T-cell (primary cell): ENCODE measurements around the gene FHOD3. TPM values are rescaled to one million over a fixed set of nuclear protein-coding genes. Genes with fewer than 3 reads are reported as not detected.

Source experiments
- ATAC-seq, 4 experiments: fragments of 200-7000 bp in 3 of 4; fragments of 150-1000 bp in 1 of 4; cut with Tn5 transposase; replicated peaks in 1 of 4; 1 replicate in 3 of 4; 2 replicates in 1 of 4; pipeline ENCODE4 v1.10.0; 2021; ENCODE audit warnings: moderate library complexity in 3 of 4, mild to moderate bottlenecking in 2 of 4, moderate number of reproducible peaks in 1 of 4
- CTCF ChIA-PET, 2 donors: fragments of 300-600 bp; sonication (Branson Sonifier 250); formaldehyde crosslinking; loops; one replicate each; lab custom pipeline; 2022; ENCODE audit warnings: antibody characterized with exemption in 2 of 2; lab: Charles Lee
- POLR2A ChIA-PET, 2 donors: fragments of 300-600 bp; sonication (Branson Sonifier 250); formaldehyde crosslinking; loops; one replicate each; lab custom pipeline; 2022; ENCODE audit warnings: antibody characterized with exemption in 2 of 2; lab: Charles Lee
- DNase-seq, 35 experiments: peaks; one replicate each; pipeline versions ENCODE4 v3.0.0 to v3.0.0-alpha.2; 2013 to 2023
- H3K27ac ChIP-seq: one replicate; pipeline ENCODE4 v1.5.1; 2013; ENCODE audit warnings: low read length
- H3K27me3 ChIP-seq, 2 experiments: replicated peaks in 1 of 2; 1 replicate in 1 of 2; 2 replicates in 1 of 2; pipeline versions ENCODE4 v1.6.1 to v1.7.0; 2013; ENCODE audit warnings: low read length in 1 of 2, mixed read lengths in 1 of 2; ENCODE audit not compliant: control insufficient read depth in 2 of 2, insufficient read depth in 2 of 2; ENCODE audit errors: extremely low read depth in 1 of 2
- H3K36me3 ChIP-seq, 2 donors: 1 replicate in 1 of 2; 2 replicates in 1 of 2; pipeline versions ENCODE4 v1.6.1 to v1.7.0; 2013; ENCODE audit warnings: low read length in 1 of 2; ENCODE audit not compliant: control insufficient read depth in 2 of 2, insufficient read depth in 1 of 2; ENCODE audit errors: extremely low read depth in 1 of 2
- H3K4me1 ChIP-seq, 2 experiments: 1 replicate in 1 of 2; 2 replicates in 1 of 2; pipeline versions ENCODE4 v1.6.1 to v1.7.0; 2013; ENCODE audit warnings: low read length in 2 of 2, mixed read lengths in 1 of 2; ENCODE audit not compliant: insufficient read depth in 2 of 2, control insufficient read depth in 1 of 2; ENCODE audit errors: extremely low read depth in 1 of 2
- H3K4me3 ChIP-seq, 2 donors: 1 replicate in 1 of 2; 2 replicates in 1 of 2; pipeline versions ENCODE4 v1.5.1 to v1.7.0; 2013; ENCODE audit warnings: mild to moderate bottlenecking in 2 of 2, low read length in 1 of 2, moderate library complexity in 1 of 2; ENCODE audit not compliant: control insufficient read depth in 1 of 2; ENCODE audit errors: extremely low read depth in 1 of 2
- H3K9me3 ChIP-seq: 2 replicates; pipeline ENCODE4 v1.7.0; 2013
- H3K27ac Mint-ChIP-seq, 2 donors: one replicate each; pipeline ENCODE4 v1.8.0; 2020 to 2021; ENCODE audit warnings: mild to moderate bottlenecking in 2 of 2, mixed read lengths in 2 of 2
- H3K27me3 Mint-ChIP-seq, 2 donors: one replicate each; pipeline ENCODE4 v1.8.0; 2021 to 2022; ENCODE audit warnings: mixed read lengths in 2 of 2
- H3K36me3 Mint-ChIP-seq: one replicate; pipeline ENCODE4 v1.8.0; 2021; ENCODE audit warnings: mixed read lengths
- H3K4me1 Mint-ChIP-seq, 3 donors: one replicate each; pipeline ENCODE4 v1.8.0; 2020 to 2022; ENCODE audit warnings: mixed read lengths in 3 of 3, mild to moderate bottlenecking in 1 of 3
- H3K4me3 Mint-ChIP-seq, 3 donors: one replicate each; pipeline ENCODE4 v1.8.0; 2020 to 2022; ENCODE audit warnings: mild to moderate bottlenecking in 3 of 3, mixed read lengths in 3 of 3, moderate library complexity in 3 of 3
- H3K9me3 Mint-ChIP-seq, 3 donors: one replicate each; pipeline ENCODE4 v1.8.0; 2020 to 2022; ENCODE audit warnings: mixed read lengths in 3 of 3
- WGBS: methylation state at CpG from one replicate; pipeline ENCODE4 v1.1.5; 2013; ENCODE audit warnings: missing lambda C conversion rate; ENCODE audit not compliant: insufficient coverage; 5-methylcytosine and 5-hydroxymethylcytosine counted together
- total RNA-seq, 35 experiments: library from RNA in 6 of 35; stranded (reverse) in 6 of 35; fragments of 120-200 nt in 1 of 35; gene quantifications; one replicate each; pipeline versions ENCODE4 v1.2.1 to v1.2.4 and lab custom pipeline; 2013 to 2026

Gene FHOD3
- total RNA-seq, 5 donors from 2014 or later (not counting 1 experiment from before 2014, with no cell fraction given), result 0.06 TPM; not detected in 4

DNA sequence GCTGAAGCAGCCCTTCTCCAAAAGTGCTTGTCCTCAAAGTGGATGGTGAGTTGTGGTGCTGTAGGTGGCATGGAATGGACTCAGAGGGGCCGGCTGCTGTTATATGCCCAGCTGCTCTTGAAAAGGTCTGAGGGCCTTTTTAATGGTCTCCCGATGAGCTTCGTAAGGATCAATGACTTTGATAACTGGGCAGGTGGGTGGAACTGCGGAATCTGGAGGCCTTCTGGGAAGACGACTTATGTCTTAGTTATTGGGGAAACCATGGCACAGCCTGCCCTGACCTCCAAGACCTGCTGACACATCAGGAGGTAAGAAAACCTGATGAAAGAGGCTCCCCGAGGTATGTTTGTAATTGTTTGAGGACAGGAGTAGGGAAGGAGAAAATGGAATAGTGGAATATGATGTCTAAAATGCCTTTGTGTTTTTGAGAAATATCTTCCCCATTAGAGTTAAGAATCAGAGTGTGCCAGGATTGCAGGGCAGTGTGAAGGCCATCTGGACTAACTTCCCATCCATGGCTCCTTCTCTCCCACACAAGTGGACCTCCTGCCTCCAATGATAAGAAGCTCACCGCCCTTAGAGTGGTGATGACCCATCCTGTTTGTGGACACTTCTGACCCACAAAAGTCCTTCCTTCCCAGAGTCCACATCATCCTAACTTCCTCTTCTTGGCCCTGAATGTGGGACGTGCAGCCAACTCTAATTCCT is 236.1 kb downstream of the FHOD3 start:
- peaks cover 0 to 30% of the 10 kb centered on the region in 2 experiments for H3K4me1 ChIP-seq
- Mint-ChIP-seq H3K4me3 (peak overlapping the region in 1 of 3 donors; percentile 30), H3K4me1 (peaks cover 0 to 12% (median 10%) of the 10 kb centered on the region in 3 donors), H3K36me3 (no peaks in the 10 kb centered on the region), H3K9me3 (no peaks in the 10 kb centered on the region), H3K27me3 (peaks cover 0 to 5% of the 10 kb centered on the region in 2 donors), H3K27ac (peak overlapping the region in 1 of 2 donors; percentile 8)
- no peaks in the 10 kb centered on the region for H3K36me3 ChIP-seq
- no peak overlapping the region for H3K27ac ChIP-seq
- POLR2A ChIA-PET, result no interaction called here
- H3K4me3 ChIP-seq, result no peak overlapping the region
- peaks cover 0 to 7% of the 10 kb centered on the region in 2 experiments for H3K27me3 ChIP-seq
- CTCF ChIA-PET, result no interaction called here
- ATAC-seq (no peak), DNase-seq (no peak)
- H3K9me3 ChIP-seq, result no peaks in the 10 kb centered on the region
- 95% methylated on average over 5 of the region's 8 CpGs for WGBS

- CTCF ChIA-PET, result no interaction called here
- ATAC-seq, result peak in 2 of 4 experiments; percentile 32 to 45
- 73% methylated on average over 4 of the region's 5 CpGs for WGBS
- peak overlapping the region in 1 of 3 donors; percentile 30 for H3K4me3 Mint-ChIP-seq
- H3K27me3 ChIP-seq, result peaks cover 0 to 7% of the 10 kb centered on the region in 2 experiments
- H3K9me3 ChIP-seq, result no peaks in the 10 kb centered on the region
- peaks cover 0 to 12% (median 10%) of the 10 kb centered on the region in 3 donors for H3K4me1 Mint-ChIP-seq
- no peak overlapping the region for H3K27ac Mint-ChIP-seq
- H3K9me3 Mint-ChIP-seq, result no peaks in the 10 kb centered on the region
- H3K27ac ChIP-seq, result no peak overlapping the region
- DNase-seq, result peak in 2 of 35 experiments; percentile 11 to 31
- peaks cover 0 to 30% of the 10 kb centered on the region in 2 experiments for H3K4me1 ChIP-seq
- POLR2A ChIA-PET, result no interaction called here
- H3K36me3 Mint-ChIP-seq, result no peaks in the 10 kb centered on the region
- no peak overlapping the region for H3K4me3 ChIP-seq
- H3K36me3 ChIP-seq, result no peaks in the 10 kb centered on the region
- H3K27me3 Mint-ChIP-seq, result peaks cover 0 to 5% of the 10 kb centered on the region in 2 donors
These were observed 236.7 kb downstream of the FHOD3 start for GRCh38 chr18:36534154-36534688.

GRCh38 chr18:36535202-36535935 is 237.9 kb downstream of the FHOD3 start:
- POLR2A ChIA-PET, result no interaction called here
- ATAC-seq (no peak), DNase-seq (no peak)
- Histone ChIP-seq H3K4me3 (no peak overlapping the region), H3K27me3 (peaks cover 0 to 7% of the 10 kb centered on the region in 2 experiments), H3K9me3 (no peaks in the 10 kb centered on the region), H3K4me1 (peaks cover 0 to 30% of the 10 kb centered on the region in 2 experiments), H3K27ac (no peak overlapping the region), H3K36me3 (no peaks in the 10 kb centered on the region)
- Mint-ChIP-seq H3K9me3 (no peaks in the 10 kb centered on the region), H3K36me3 (no peaks in the 10 kb centered on the region), H3K27me3 (peaks cover 0 to 5% of the 10 kb centered on the region in 2 donors), H3K27ac (no peak overlapping the region), H3K4me1 (peaks cover 0 to 12% (median 10%) of the 10 kb centered on the region in 3 donors), H3K4me3 (no peak overlapping the region)
- CTCF ChIA-PET, result no interaction called here
- no CpG with 5 or more reads among the region's 2 CpGs for WGBS

DNA sequence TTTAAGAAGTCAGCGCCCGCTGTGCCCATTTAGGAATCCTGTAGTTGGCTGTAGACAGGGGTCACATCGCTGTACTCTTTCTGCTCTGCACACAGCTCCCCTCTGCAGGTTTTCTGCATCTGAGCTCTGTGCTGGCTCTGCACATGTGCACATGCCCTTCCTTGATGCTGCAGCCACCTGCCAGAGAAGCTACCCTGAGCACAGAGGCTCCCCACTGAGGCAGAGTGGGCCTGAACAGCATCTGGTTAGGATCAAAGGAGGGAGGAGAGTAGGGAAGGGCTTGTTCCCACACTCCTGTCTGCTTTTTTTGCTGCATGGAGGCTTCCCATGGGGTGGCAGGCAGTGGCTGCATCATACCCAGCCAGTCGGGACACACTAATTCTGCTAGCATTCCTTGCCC is 238.9 kb downstream of the FHOD3 start:
- peaks cover 0 to 30% of the 10 kb centered on the region in 2 experiments for H3K4me1 ChIP-seq
- H3K9me3 ChIP-seq, result no peaks in the 10 kb centered on the region
- Mint-ChIP-seq H3K9me3 (no peaks in the 10 kb centered on the region), H3K36me3 (no peaks in the 10 kb centered on the region), H3K4me3 (no peak overlapping the region), H3K4me1 (peaks cover 0 to 12% (median 10%) of the 10 kb centered on the region in 3 donors), H3K27me3 (peaks cover 0 to 5% of the 10 kb centered on the region in 2 donors), H3K27ac (no peak overlapping the region)
- POLR2A ChIA-PET, result no interaction called here
- 63% methylated on average over 1 of the region's 4 CpGs for WGBS
- CTCF ChIA-PET, result no interaction called here
- no peaks in the 10 kb centered on the region for H3K36me3 ChIP-seq
- no peak overlapping the region for H3K4me3 ChIP-seq
- no peak for DNase-seq
- H3K27me3 ChIP-seq, result peaks cover 0 to 5% of the 10 kb centered on the region in 2 experiments
- no peak overlapping the region for H3K27ac ChIP-seq
- no peak for ATAC-seq

- CTCF ChIA-PET, result no interaction called here
- H3K27me3 Mint-ChIP-seq, result no peaks in the 10 kb centered on the region
- H3K36me3 Mint-ChIP-seq, result no peaks in the 10 kb centered on the region
- H3K27ac Mint-ChIP-seq, result no peak overlapping the region
- Histone ChIP-seq H3K27ac (no peak overlapping the region), H3K27me3 (no peaks in the 10 kb centered on the region), H3K4me3 (no peak overlapping the region), H3K4me1 (peaks cover 0 to 30% of the 10 kb centered on the region in 2 experiments), H3K9me3 (no peaks in the 10 kb centered on the region), H3K36me3 (no peaks in the 10 kb centered on the region)
- no peak overlapping the region for H3K4me3 Mint-ChIP-seq
- H3K4me1 Mint-ChIP-seq, result peaks cover 0 to 10% (median 7%) of the 10 kb centered on the region in 3 donors
- H3K9me3 Mint-ChIP-seq, result no peaks in the 10 kb centered on the region
- POLR2A ChIA-PET, result no interaction called here
- DNase-seq (no peak), ATAC-seq (no peak)
These were observed 239.8 kb downstream of the FHOD3 start for GRCh38 chr18:36537289-36537688.

GRCh38 chr18:36539674-36540231 is 242.2 kb downstream of the FHOD3 start:
- Histone ChIP-seq H3K9me3 (no peaks in the 10 kb centered on the region), H3K36me3 (no peaks in the 10 kb centered on the region), H3K27me3 (no peaks in the 10 kb centered on the region), H3K4me3 (no peak overlapping the region), H3K4me1 (peaks cover 0 to 16% of the 10 kb centered on the region in 2 experiments), H3K27ac (no peak overlapping the region)
- no peaks in the 10 kb centered on the region for H3K36me3 Mint-ChIP-seq
- no peak overlapping the region for H3K4me3 Mint-ChIP-seq
- peaks cover 0 to 2% (median 0%) of the 10 kb centered on the region in 3 donors for H3K4me1 Mint-ChIP-seq
- H3K9me3 Mint-ChIP-seq, result no peaks in the 10 kb centered on the region
- WGBS, result 83% methylated on average over 1 of the region's 5 CpGs
- DNase-seq (no peak), ATAC-seq (no peak)
- CTCF ChIA-PET, result no interaction called here
- POLR2A ChIA-PET, result no interaction called here
- H3K27me3 Mint-ChIP-seq, result no peaks in the 10 kb centered on the region
- H3K27ac Mint-ChIP-seq, result no peak overlapping the region
